DND-41 (cell line): ENCODE measurements around the gene BAD.

Experiments
- CTCF ChIP-seq: IDR thresholded peaks from 2 replicates; pipeline ENCODE4 v1.5.1; 2012; ENCODE audit warnings: borderline replicate concordance, low read length, moderate library complexity, mild to moderate bottlenecking; ENCODE audit not compliant: poor library complexity, severe bottlenecking; ENCODE audit errors: extremely low read depth
- EZH2 ChIP-seq: IDR thresholded peaks from 3 replicates; pipeline ENCODE4 v1.6.1; 2012; ENCODE audit warnings: borderline replicate concordance, low read depth, mild to moderate bottlenecking, moderate library complexity, low read length, inconsistent platforms; ENCODE audit not compliant: severe bottlenecking

DNA sequence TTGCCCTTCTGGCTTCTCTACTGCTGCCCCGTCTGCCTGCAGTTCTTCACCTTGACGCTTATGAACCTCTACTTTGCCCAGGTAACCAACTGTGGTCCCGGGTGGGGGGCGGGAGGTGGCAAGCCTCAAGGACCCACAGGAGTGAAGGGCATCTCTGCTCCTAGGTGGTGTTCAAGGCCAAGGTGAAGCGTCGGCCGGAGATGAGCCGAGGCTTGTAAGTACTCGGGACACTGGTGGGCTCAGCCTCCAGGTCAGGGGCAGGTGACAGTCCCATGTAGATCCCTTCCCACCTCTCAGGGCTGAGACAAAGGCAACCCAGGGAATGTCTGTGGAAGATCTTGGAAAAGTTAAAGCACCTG, 2.3 kb upstream of the BAD start:
- TF ChIP-seq CTCF (no peak), EZH2 (no peak)
